ENCODE data around the gene SF3A2.

SF3A2 gene

DNA sequence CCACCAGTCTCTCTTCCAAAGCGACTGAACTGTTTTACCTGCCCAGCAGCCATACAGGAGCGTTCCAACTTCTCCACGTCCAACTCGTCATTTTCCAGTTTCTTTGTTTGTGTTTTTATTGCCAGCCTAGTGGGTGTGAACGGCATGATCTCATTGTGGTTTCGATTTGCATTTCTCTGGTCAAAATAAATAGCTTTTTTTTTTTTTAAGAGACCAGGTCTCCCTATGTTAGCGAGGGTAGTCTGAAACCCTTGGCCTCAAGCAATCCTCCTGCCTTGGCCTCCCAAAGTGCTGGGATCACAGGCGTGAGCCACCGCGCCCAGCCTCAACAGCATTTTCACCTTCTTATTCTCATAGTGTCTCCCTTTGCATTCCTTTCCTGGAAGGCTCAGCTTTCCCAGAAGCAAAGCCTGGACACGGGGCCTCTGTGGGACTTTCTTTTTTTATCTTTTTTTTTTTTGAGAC is 23.7 kb downstream of the SF3A2 start:
- TF ChIP-seq, protein P1, sequence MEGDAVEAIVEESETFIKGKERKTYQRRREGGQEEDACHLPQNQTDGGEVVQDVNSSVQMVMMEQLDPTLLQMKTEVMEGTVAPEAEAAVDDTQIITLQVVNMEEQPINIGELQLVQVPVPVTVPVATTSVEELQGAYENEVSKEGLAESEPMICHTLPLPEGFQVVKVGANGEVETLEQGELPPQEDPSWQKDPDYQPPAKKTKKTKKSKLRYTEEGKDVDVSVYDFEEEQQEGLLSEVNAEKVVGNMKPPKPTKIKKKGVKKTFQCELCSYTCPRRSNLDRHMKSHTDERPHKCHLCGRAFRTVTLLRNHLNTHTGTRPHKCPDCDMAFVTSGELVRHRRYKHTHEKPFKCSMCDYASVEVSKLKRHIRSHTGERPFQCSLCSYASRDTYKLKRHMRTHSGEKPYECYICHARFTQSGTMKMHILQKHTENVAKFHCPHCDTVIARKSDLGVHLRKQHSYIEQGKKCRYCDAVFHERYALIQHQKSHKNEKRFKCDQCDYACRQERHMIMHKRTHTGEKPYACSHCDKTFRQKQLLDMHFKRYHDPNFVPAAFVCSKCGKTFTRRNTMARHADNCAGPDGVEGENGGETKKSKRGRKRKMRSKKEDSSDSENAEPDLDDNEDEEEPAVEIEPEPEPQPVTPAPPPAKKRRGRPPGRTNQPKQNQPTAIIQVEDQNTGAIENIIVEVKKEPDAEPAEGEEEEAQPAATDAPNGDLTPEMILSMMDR (IDR thresholded peaks at IDR 0.05; ENCODE audit: low read depth, low read length): no peak
- Histone ChIP-seq H3K27ac (no peak overlapping the region), H3K36me3 (no peaks in the 10 kb centered on the region), H3K4me3 (ENCODE audit: low read depth, low read length) (no peak overlapping the region), H3K9me3 (ENCODE audit: severe bottlenecking) (no peaks in the 10 kb centered on the region), H3K27me3 (ENCODE audit: insufficient read depth, low read depth, severe bottlenecking) (no peaks in the 10 kb centered on the region)
- DNase-seq: no peak

DNA sequence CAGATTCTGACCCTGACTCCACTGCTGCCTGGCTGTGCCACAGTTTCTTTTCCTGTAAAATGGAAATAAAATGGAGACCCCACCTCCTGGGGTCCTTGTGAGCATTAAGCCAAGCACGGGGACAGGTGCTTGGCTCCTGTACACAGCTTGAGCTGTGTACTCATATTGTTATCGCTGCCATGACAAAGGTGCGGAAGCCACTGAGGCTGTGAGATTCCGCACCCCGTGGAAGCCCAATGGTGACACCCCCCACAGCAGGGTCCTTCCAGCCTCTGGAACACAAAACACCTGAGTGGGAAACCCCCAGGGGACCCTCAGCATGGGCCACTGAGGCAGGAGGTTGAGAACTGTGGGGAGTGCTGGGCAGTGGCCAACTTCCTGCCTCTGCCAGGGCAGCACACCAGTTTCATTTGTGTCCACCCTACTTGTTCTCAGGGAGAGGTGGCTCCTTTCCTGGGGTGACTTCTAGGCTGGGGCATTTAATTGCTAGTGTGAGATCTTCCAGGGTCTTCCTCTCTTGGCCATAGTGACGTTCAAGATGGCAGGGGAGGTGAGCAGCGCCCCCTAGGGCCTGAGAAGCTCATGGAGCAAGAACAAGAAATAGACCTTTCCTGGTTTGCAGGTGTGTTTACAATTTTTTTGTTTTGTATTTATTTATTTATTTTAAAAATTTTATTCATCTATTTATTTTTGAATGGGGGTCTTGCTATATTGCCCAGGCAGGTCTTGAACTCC is 25.0 kb downstream of the SF3A2 start:
- DNase-seq: no peak
- no peak overlapping the region for H3K4me3 ChIP-seq (ENCODE audit: low read depth, low read length)
- TF ChIP-seq, protein P1 (IDR thresholded peaks at IDR 0.05; ENCODE audit: low read depth, low read length): peak; percentile 67
- no peak overlapping the region for H3K27ac ChIP-seq
- no peaks in the 10 kb centered on the region for H3K27me3 ChIP-seq (ENCODE audit: insufficient read depth, low read depth, severe bottlenecking)
- no peaks in the 10 kb centered on the region for H3K36me3 ChIP-seq
- H3K9me3 ChIP-seq (ENCODE audit: severe bottlenecking): no peaks in the 10 kb centered on the region

DNA sequence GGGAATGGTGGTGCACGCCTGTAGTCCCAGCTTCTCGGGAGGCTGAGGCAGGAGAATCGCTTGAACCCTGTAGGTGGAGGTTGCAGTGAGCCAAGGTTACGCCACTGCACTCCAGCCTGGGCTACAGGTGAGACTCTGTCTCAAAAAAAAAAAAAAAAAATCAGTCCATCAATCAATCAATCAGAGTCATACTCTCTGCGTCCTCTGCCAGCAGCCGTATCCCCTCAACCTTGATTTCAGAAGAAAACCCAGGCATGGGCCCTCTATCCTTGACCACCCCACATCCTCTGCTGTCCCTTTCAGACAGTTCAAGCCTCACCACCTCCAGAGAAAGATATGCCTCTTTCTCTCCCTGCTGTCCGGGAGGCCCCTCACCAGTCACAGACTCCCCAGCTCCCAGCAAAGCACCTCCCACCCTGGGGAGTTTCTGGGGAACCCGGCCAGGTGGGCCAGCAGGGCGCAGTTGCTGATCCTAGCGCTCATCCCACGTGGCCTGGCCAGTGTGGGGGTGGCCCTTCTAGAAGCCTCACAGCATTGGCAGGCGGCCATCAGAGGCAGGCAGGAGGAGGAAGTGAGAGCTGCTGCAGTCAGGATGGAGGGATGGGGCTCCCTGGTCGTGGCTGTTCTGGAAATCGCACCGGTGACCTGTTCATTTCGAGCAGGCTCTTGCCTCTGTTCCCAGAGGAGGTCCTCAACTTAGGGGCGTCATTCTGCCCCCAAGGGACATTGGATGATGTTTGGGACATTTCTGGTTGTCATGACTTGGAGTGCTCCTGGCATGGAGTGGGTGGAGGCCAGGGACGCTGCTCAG is 29.8 kb downstream of the SF3A2 start:
- Histone ChIP-seq H3K27ac (no peak overlapping the region), H3K27me3 (ENCODE audit: insufficient read depth, low read depth, severe bottlenecking) (no peaks in the 10 kb centered on the region), H3K4me3 (ENCODE audit: low read depth, low read length) (no peak overlapping the region), H3K9me3 (ENCODE audit: severe bottlenecking) (no peaks in the 10 kb centered on the region), H3K36me3 (peaks cover 16% of the 10 kb centered on the region)
- no peak for DNase-seq
- TF ChIP-seq, protein P1 (IDR thresholded peaks at IDR 0.05; ENCODE audit: low read depth, low read length): no peak

DNA sequence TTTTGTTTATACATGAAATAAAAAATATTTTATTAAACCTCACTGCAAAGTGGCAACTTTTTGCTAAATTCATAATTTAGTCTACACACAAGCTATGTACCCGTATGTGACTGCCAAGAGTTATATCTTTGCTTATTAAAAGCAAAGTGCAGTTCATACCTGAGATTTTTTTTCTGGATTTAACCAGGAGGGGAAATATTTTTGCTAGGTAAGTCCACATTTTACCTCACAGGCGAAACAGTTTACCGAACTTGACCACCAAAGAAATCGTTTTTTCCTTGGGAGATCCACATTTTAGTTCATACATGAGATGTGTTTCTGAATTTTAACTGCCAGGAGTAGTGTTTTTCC is 31.8 kb downstream of the SF3A2 start:
- H3K36me3 ChIP-seq: peaks cover 37% of the 10 kb centered on the region
- H3K27me3 ChIP-seq (ENCODE audit: insufficient read depth, low read depth, severe bottlenecking): no peaks in the 10 kb centered on the region
- peak overlapping the region; percentile 73 for H3K4me3 ChIP-seq (ENCODE audit: low read depth, low read length)
- no peak for DNase-seq
- TF ChIP-seq, protein P1 (IDR thresholded peaks at IDR 0.05; ENCODE audit: low read depth, low read length): no peak
- H3K9me3 ChIP-seq (ENCODE audit: severe bottlenecking): no peaks in the 10 kb centered on the region
- H3K27ac ChIP-seq: peak overlapping the region; percentile 72; the same call in 1 of the 2 replicates

DNA sequence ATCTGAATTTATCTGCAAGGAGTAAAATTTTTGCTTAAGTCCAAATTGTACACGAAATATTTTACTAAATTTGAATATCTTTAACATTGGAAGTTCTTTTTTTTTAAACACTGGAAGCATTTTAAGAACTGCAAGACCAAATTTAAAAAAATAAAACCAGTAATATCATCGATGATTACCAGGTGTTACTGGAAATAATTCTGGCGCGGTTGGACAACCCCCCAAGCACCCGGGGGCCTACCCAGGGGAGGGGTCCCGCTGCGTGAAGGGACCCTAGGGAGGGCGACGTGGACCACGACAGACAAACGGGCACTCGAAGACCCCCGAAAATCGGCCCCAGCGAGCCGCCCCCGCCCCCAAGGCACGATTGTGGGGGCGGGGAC is 32.2 kb downstream of the SF3A2 start:
- Histone ChIP-seq H3K27me3 (ENCODE audit: insufficient read depth, low read depth, severe bottlenecking) (no peaks in the 10 kb centered on the region), H3K4me3 (ENCODE audit: low read depth, low read length) (peak overlapping the region; percentile 73), H3K36me3 (peaks cover 37% of the 10 kb centered on the region), H3K9me3 (ENCODE audit: severe bottlenecking) (no peaks in the 10 kb centered on the region), H3K27ac (peak overlapping the region; percentile 72)
- TF ChIP-seq, protein P1 (IDR thresholded peaks at IDR 0.05; ENCODE audit: low read depth, low read length): no peak
- no peak for DNase-seq

Data from WERI-Rb-1 (cell line).